Daoy (cell line): ENCODE measurements around the gene SMARCA2. TPM values are rescaled to one million over a fixed set of nuclear protein-coding genes. Genes with fewer than 3 reads are reported as not detected.

Experiments used
- DNase-seq: peaks from one replicate; pipeline ENCODE4 v3.0.0-alpha.2; 2015; ENCODE audit warnings: low read depth
- total RNA-seq: library from RNA; depleted of rRNA; stranded (reverse); fragments of >200 nt; shearing (Covaris generic); gene quantifications from 2 replicates; pipeline ENCODE4 v1.2.3, GENCODE V29; 2014; rRNA removed

The SMARCA2 gene
- 56.6 and 90.3 TPM in 2 replicates for total RNA-seq

GRCh38 chr9:2014696-2015580 is at the start of gene SMARCA2:
Gene SMARCA2, plus strand, starts transcription at chr9:2015347. Its CDS starts 13,676 bp downstream, at chr9:2029023.
- peak; percentile 100 for DNase-seq

DNA sequence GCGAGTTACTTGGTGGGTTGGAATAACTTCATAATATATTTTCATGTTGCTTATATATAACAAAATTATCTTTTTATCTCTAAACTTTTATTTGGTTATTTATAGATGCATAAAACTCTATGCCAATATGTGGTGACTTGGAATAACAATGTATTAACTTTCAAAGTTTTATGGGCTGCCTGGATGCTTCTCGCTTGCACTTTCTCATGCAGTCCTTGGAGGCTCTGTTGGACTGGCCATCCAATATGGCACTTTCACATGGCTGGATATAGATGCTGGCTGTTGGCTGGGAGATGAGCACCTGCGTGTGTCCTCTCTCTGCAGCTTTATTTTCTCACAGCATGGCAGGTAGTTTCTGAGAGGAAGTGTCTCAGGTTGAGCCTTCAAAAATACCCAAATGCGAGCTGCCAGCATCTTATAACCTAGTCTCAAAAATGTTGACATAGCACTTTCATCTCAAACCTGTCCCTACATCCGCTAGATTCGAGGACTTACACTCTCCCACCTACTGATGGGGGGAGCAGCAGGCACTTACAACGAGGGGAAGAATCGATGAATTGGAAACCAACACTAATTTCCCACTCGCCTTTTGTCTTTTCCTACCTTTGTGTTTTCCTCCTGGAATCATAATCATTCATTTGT is 48.3 kb upstream of the SMARCA2 start:
- no peak for DNase-seq

GRCh38 chr9:1969160-1969559 is 46.0 kb upstream of the SMARCA2 start:
- DNase-seq = no peak

DNA sequence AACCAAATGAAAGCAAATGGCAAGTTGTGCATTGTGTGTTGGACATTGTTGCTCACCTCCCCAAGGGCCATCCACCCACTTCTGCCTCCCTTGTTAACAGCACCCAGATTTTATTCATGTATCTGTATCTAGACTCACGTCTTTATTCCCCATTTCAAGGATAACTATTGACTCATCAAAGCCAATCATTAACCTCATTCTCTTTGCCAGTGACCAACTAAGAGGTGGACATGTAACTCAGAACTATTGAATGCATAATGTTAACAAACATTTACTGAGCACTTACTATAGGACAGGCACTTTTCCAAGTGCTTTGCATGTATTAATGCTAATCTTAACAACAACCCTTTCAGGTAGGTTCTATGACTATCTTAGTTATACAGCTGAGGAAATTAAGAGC is 45.2 kb upstream of the SMARCA2 start:
- no peak for DNase-seq

DNA sequence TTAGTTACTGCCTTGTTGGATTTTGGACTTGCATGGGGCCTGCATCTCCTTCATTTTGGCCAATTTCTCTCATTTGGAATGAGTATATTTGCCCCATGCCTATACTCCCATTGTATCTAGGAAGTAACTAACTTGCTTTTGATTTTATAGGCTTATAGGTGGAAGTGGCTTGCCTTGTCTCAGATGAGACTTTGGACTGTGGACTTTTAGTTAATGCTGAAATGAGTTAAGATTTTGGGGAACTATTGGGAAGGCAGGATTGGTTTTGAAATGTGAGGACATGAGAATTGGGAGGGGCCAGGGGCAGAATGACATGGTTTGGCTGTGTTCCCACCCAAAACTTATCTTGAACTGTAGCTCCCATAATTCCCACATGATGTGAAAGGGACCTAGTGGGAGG is 42.5 kb upstream of the SMARCA2 start:
- DNase-seq = no peak

- no peak for DNase-seq
These were observed 38.1 kb upstream of the SMARCA2 start for GRCh38 chr9:1977026-1977425.

GRCh38 chr9:1978941-1979340 is 36.2 kb upstream of the SMARCA2 start:
- peak; percentile 42 for DNase-seq

GRCh38 chr9:1979741-1980367 is 35.3 kb upstream of the SMARCA2 start:
- DNase-seq = peak; percentile 55

GRCh38 chr9:1980387-1980786 is 34.8 kb upstream of the SMARCA2 start:
- no peak for DNase-seq

- DNase-seq = no peak
These were observed 33.1 kb upstream of the SMARCA2 start for GRCh38 chr9:1982074-1982473.

DNA sequence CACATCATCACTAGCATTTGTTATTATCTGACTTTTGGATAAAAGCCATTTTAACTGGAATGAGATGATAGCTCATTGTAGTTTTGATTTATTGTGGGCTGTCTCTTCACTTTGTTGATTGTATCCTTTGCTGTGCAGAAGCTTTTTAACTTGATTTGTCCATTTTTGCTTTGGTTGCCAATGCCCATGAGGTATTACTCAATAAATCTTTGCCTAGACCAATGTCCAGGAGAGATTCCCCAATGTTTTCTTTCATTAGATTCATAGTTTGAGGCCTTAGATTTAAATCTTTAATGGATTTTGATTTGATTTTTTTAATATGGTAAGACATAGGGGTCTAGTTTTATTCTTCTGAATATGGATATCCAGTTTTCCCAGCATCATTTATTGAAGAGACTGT is 28.8 kb upstream of the SMARCA2 start:
- DNase-seq = no peak

- no peak for DNase-seq
These were observed 25.6 kb upstream of the SMARCA2 start for GRCh38 chr9:1989500-1989899.

DNA sequence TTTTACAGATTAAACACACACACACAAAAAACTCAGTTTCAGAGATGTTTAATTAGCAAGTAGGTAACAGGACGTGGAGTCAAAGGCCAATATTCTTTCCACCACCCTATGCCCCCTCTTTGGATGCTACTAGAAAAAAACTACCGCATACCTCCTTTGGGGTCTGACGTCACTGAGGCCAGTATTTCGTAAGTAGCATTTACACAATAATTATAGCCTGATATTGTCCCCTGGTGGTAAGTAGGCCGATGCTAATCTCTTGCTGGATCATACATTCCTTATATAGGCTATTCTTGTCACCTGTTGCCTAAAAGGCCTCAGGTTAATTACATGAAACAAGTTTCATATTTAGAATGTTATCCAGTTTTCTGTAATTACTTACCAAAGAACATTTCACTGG is 21.0 kb upstream of the SMARCA2 start:
- no peak for DNase-seq

- DNase-seq = no peak
These were observed 20.1 kb upstream of the SMARCA2 start for GRCh38 chr9:1995084-1995483.

DNA sequence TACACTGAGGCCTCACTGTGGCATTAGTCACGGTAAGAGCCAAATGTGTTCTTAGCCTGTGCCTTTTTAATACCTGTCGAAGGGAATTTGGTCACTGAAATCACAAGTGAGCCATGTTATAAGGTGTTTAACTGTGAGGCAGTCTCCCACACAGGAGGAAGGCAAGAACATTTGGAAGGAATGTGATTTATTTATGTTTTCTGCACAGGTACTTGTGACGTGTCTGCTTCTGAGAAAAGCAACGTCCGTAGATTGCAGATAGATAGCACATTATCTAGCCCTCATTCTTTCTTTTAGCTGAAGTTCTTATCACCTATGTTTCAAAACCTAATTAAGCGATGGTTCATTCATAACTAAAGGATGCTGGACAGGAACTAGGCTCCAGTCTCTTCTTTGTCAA is 19.0 kb upstream of the SMARCA2 start:
- no peak for DNase-seq

GRCh38 chr9:1997646-1998045 is 17.5 kb upstream of the SMARCA2 start:
- DNase-seq = no peak

DNA sequence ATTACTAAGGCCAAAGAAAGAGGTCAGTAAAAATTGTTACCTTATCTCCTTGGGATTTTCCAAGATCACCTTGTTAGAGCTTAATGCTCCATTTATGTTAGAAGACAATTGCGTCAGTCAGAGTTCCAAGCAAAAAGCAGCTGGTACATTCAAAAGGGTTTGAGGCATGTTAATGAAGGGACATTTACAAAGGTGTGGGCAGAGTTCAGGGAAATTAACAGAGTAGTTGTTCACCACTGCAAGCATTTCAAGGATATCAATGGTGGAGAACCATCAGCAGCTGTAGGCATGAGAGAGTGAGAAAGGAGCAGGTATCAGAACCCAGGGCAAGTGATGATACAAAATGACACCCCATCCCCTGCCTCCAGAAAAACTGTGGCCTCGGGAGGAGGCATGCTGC is 17.0 kb upstream of the SMARCA2 start:
- no peak for DNase-seq

DNA sequence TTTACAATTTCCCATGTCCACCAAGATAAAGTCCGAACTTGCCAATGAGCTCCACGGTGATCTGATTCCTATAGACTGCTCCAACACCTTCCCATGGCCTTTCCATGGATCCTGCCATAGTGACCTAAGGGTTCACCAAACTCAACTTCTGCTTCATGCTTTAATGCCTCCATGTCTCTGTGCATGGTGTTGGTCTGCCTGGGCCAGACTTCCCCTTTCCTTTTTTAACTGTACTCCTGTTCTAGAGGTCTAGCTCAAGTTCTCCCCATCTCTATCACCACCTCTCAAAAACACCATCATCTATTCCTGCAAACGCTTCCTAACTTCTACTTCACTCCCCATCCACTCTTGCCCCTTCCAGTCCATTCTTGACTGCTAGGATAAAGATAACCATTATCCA is 14.8 kb upstream of the SMARCA2 start:
- DNase-seq = no peak

GRCh38 chr9:2008372-2008771 is 6.8 kb upstream of the SMARCA2 start:
- DNase-seq = no peak

DNA sequence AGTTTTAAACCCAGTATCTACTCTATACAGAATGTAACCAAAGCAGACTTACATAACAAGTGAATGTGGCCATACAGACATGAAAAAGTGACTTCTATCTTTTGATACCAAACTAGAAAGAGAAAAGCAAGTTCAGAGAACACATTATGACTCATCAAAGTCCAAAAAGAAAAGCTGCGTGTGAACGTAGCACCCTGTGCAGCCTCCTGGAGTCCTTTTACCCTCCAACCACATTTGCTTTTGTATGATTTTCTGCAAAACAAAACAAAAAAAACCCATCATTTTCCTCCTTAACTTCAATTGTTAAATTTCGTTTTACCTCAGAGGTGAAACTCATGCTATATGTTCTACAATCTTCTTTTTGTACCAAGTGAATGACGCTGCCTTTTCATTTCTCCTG is 2.8 kb upstream of the SMARCA2 start:
- no peak for DNase-seq

DNA sequence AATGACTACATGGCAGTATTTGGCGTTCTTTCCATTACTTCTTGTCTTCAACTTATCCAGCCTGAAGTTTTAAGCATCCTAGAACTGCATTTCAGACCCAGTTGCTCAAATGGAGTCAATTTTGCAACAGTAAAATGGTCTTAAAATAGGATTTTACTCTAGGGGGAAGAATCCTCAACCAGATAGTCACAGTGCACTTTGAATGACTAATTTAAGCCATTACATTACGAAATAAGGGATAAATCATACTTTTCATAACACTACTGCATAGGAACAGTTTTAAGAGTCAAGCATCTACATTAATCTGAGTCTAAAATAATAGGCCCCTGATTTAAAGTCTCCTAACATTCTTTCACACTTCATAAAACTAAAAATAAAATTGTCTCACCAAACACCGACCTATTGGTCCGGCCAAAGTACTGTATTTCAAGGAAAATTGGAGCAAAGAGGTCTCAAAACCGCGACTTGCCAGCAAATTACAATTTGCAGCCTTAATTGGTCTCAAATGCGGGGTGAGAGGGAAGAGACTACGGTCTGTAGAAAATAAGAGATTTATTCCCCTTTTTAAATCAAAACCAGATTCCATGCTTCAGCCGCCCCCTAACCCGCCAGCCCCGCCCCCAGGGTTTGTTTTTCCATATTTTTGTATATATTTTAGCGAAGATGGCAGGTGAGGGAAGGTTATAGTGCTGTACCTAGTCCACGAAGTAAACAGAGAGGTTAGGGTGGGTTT is 1.2 kb upstream of the SMARCA2 start:
- DNase-seq = no peak
